H1 (cell line): ENCODE results near the gene ZSCAN18. TPM values are rescaled to one million over a fixed set of nuclear protein-coding genes. Genes with fewer than 3 reads are reported as not detected.

Experiments
- GTF2F1 ChIP-seq: IDR thresholded peaks from 2 replicates; pipeline ENCODE4 v1.6.1; 2012; ENCODE audit warnings: low read depth, low read length, improper control_type of control experiment, borderline replicate concordance
- SIRT6 ChIP-seq: IDR thresholded peaks from one replicate; pipeline ENCODE4 v1.7.1; 2012; ENCODE audit warnings: low read length, inconsistent platforms
- TAF1 ChIP-seq: IDR thresholded peaks from 2 replicates; pipeline ENCODE4 v1.6.1; 2011; ENCODE audit warnings: mild to moderate bottlenecking, low read depth, low read length
- polyA plus RNA-seq, 7 experiments: library from polyadenylated mRNA; depleted of rRNA in 3 of 7; stranded (reverse) in 5 of 7; unstranded in 2 of 7; fragments of >200 nt in 5 of 7; fragments of 200-250 nt in 2 of 7; gene quantifications; 1 replicate in 5 of 7; 2 replicates in 1 of 7; 4 replicates in 1 of 7; pipeline versions ENCODE4 v1.2.1 to v1.2.3, GENCODE V29; 2011 to 2013; ENCODE audit warnings: missing spikeins in 2 of 7, mixed read lengths in 2 of 7
- total RNA-seq: library from RNA; stranded (reverse); fragmentation: NEBNext Ultra II Directional; extraction: Animal tissue kit (Norgen Biotek cat#: 25700); gene quantifications from 2 replicates; pipeline ENCODE4 v1.2.1, GENCODE V29; 2021

ZSCAN18 gene
- total and polyA plus RNA-seq, 2 of the 8 experiments (the other 6 are each of a cell fraction or from before 2014, with no cell fraction given): 37.0 to 41.4 TPM

- TF ChIP-seq TAF1 (no peak), GTF2F1 (no peak), SIRT6 (no peak)
- TF ChIP-seq, all 59 proteins: peak for 0
Observed at GRCh38 chr19:58134244-58134643, 36.2 kb upstream of the ZSCAN18 start (continued).
